Stimulated activated memory B cell treated with anti-CD40 and anti-IgM and Interleukin-4, amounts not matched to agents 10 μg/mL and 1 μg/mL and 100 μg/mL, for 72 hours (primary cell): Measurements from ENCODE around the gene PLA2G12B.
"Not testable (repeated sequence)": the region's sequence is repeated elsewhere in the genome, so short reads cannot be mapped to it uniquely, and the experiment has no call there.

ENCODE experiments used
- ATAC-seq: fragments of 150-1000 bp; cut with Tn5 transposase; 2 replicates; pipeline ENCODE4 v1.10.0; 2021
- H3K27ac Mint-ChIP-seq: one replicate; pipeline ENCODE4 v1.8.0; 2022; ENCODE audit warnings: mild to moderate bottlenecking, mixed read lengths
- H3K27me3 Mint-ChIP-seq: one replicate; pipeline ENCODE4 v1.8.0; 2022; ENCODE audit warnings: mixed read lengths
- H3K36me3 Mint-ChIP-seq: one replicate; pipeline ENCODE4 v1.8.0; 2022; ENCODE audit warnings: mixed read lengths
- H3K4me1 Mint-ChIP-seq: one replicate; pipeline ENCODE4 v1.8.0; 2022; ENCODE audit warnings: mixed read lengths
- H3K4me3 Mint-ChIP-seq: one replicate; pipeline ENCODE4 v1.8.0; 2022; ENCODE audit warnings: mild to moderate bottlenecking, moderate library complexity, mixed read lengths
- H3K9me3 Mint-ChIP-seq: one replicate; pipeline ENCODE4 v1.8.0; 2022; ENCODE audit warnings: mixed read lengths

Gene PLA2G12B

GRCh38 chr10:72917803-72918332, 36.7 kb downstream of the PLA2G12B start:
- H3K4me3 Mint-ChIP-seq, H3K27ac Mint-ChIP-seq, H3K36me3 Mint-ChIP-seq, ATAC-seq: not testable (repeated sequence)
- H3K9me3 Mint-ChIP-seq: peaks cover 13% of the 10 kb centered on the region
- peaks cover 15% of the 10 kb centered on the region for H3K27me3 Mint-ChIP-seq
- peaks cover 10% of the 10 kb centered on the region for H3K4me1 Mint-ChIP-seq

GRCh38 chr10:72917201-72917600, 37.4 kb downstream of the PLA2G12B start:
- Mint-ChIP-seq H3K27me3 (peaks cover 15% of the 10 kb centered on the region), H3K4me1 (peaks cover 10% of the 10 kb centered on the region)
- not testable (repeated sequence) for H3K4me3 Mint-ChIP-seq, ATAC-seq, H3K9me3 Mint-ChIP-seq, H3K36me3 Mint-ChIP-seq, H3K27ac Mint-ChIP-seq

- H3K4me3 Mint-ChIP-seq: no peak overlapping the region
- no peaks in the 10 kb centered on the region for H3K36me3 Mint-ChIP-seq
- no peak overlapping the region for H3K27ac Mint-ChIP-seq
- H3K27me3 Mint-ChIP-seq: no peaks in the 10 kb centered on the region
- no peaks in the 10 kb centered on the region for H3K9me3 Mint-ChIP-seq
- no peak for ATAC-seq
- H3K4me1 Mint-ChIP-seq: peaks cover 7% of the 10 kb centered on the region
Measured at GRCh38 chr10:72913287-72913686, 41.3 kb downstream of the PLA2G12B start.

- Mint-ChIP-seq H3K36me3 (no peaks in the 10 kb centered on the region), H3K27me3 (no peaks in the 10 kb centered on the region), H3K4me3 (no peak overlapping the region), H3K9me3 (no peaks in the 10 kb centered on the region), H3K4me1 (peaks cover 2% of the 10 kb centered on the region), H3K27ac (no peak overlapping the region)
- ATAC-seq: no peak
Measured at GRCh38 chr10:72912736-72913135, 41.9 kb downstream of the PLA2G12B start.

- Mint-ChIP-seq H3K4me1 (no peaks in the 10 kb centered on the region), H3K4me3 (no peak overlapping the region), H3K27me3 (no peaks in the 10 kb centered on the region), H3K9me3 (no peaks in the 10 kb centered on the region), H3K27ac (no peak overlapping the region), H3K36me3 (no peaks in the 10 kb centered on the region)
- ATAC-seq: no peak
Measured at GRCh38 chr10:72911758-72912157, 42.8 kb downstream of the PLA2G12B start.

- H3K27me3 Mint-ChIP-seq: no peaks in the 10 kb centered on the region
- H3K4me1 Mint-ChIP-seq: no peaks in the 10 kb centered on the region
- H3K4me3 Mint-ChIP-seq: no peak overlapping the region
- ATAC-seq: no peak
- H3K9me3 Mint-ChIP-seq: no peaks in the 10 kb centered on the region
- H3K36me3 Mint-ChIP-seq: no peaks in the 10 kb centered on the region
- H3K27ac Mint-ChIP-seq: no peak overlapping the region
Measured at GRCh38 chr10:72910705-72911104, 43.9 kb downstream of the PLA2G12B start.

GRCh38 chr10:72906446-72906845, 48.2 kb downstream of the PLA2G12B start:
- H3K4me3 Mint-ChIP-seq: no peak overlapping the region
- H3K9me3 Mint-ChIP-seq: no peaks in the 10 kb centered on the region
- H3K27me3 Mint-ChIP-seq: no peaks in the 10 kb centered on the region
- H3K27ac Mint-ChIP-seq: no peak overlapping the region
- no peaks in the 10 kb centered on the region for H3K4me1 Mint-ChIP-seq
- no peaks in the 10 kb centered on the region for H3K36me3 Mint-ChIP-seq
- no peak for ATAC-seq

GRCh38 chr10:72904806-72905205, 49.8 kb downstream of the PLA2G12B start:
- ATAC-seq: no peak
- Mint-ChIP-seq H3K36me3 (no peaks in the 10 kb centered on the region), H3K27ac (no peak overlapping the region), H3K27me3 (no peaks in the 10 kb centered on the region), H3K4me3 (no peak overlapping the region), H3K9me3 (no peaks in the 10 kb centered on the region), H3K4me1 (no peaks in the 10 kb centered on the region)

GRCh38 chr10:72903941-72904446, 50.6 kb downstream of the PLA2G12B start:
- H3K36me3 Mint-ChIP-seq, H3K27ac Mint-ChIP-seq, ATAC-seq: not testable (repeated sequence)

GRCh38 chr10:72899545-72899944, 55.1 kb downstream of the PLA2G12B start:
- H3K4me1 Mint-ChIP-seq: no peaks in the 10 kb centered on the region

More at GRCh38 chr10:72903941-72904446, 50.6 kb downstream of the PLA2G12B start:
- not testable (repeated sequence) for H3K4me3 Mint-ChIP-seq, H3K27me3 Mint-ChIP-seq, H3K4me1 Mint-ChIP-seq, H3K9me3 Mint-ChIP-seq

GRCh38 chr10:72898616-72899015, 56.0 kb downstream of the PLA2G12B start:
- ATAC-seq: no peak
- H3K36me3 Mint-ChIP-seq: no peaks in the 10 kb centered on the region

More at GRCh38 chr10:72899545-72899944, 55.1 kb downstream of the PLA2G12B start:
- Mint-ChIP-seq H3K9me3 (no peaks in the 10 kb centered on the region), H3K27me3 (peaks cover 12% of the 10 kb centered on the region), H3K36me3 (no peaks in the 10 kb centered on the region), H3K27ac (no peak overlapping the region), H3K4me3 (no peak overlapping the region)
- no peak for ATAC-seq

GRCh38 chr10:72895236-72895850, 59.3 kb downstream of the PLA2G12B start:
- Mint-ChIP-seq H3K4me3 (no peak overlapping the region), H3K27ac (no peak overlapping the region), H3K9me3 (peaks cover 2% of the 10 kb centered on the region), H3K36me3 (no peaks in the 10 kb centered on the region), H3K27me3 (peaks cover 15% of the 10 kb centered on the region), H3K4me1 (no peaks in the 10 kb centered on the region)
- no peak for ATAC-seq

More at GRCh38 chr10:72898616-72899015, 56.0 kb downstream of the PLA2G12B start:
- H3K9me3 Mint-ChIP-seq: no peaks in the 10 kb centered on the region
- H3K27me3 Mint-ChIP-seq: peaks cover 15% of the 10 kb centered on the region
- no peaks in the 10 kb centered on the region for H3K4me1 Mint-ChIP-seq
- no peak overlapping the region for H3K4me3 Mint-ChIP-seq
- H3K27ac Mint-ChIP-seq: no peak overlapping the region

- Mint-ChIP-seq H3K27me3 (peaks cover 15% of the 10 kb centered on the region), H3K9me3 (peaks cover 2% of the 10 kb centered on the region)
Measured at GRCh38 chr10:72893136-72893798, 61.3 kb downstream of the PLA2G12B start, which contains the start of gene OIT3. Gene OIT3, plus strand, starts transcription at chr10:72893739. Its CDS starts 60 bp downstream, at chr10:72893799.

GRCh38 chr10:72890086-72890485, 64.5 kb downstream of the PLA2G12B start:
- Mint-ChIP-seq H3K27me3 (peaks cover 9% of the 10 kb centered on the region), H3K27ac (no peak overlapping the region), H3K36me3 (peaks cover 23% of the 10 kb centered on the region), H3K9me3 (peaks cover 2% of the 10 kb centered on the region), H3K4me1 (peaks cover 6% of the 10 kb centered on the region), H3K4me3 (no peak overlapping the region)
- no peak for ATAC-seq

More at GRCh38 chr10:72893136-72893798, 61.3 kb downstream of the PLA2G12B start, which contains the start of gene OIT3:
- ATAC-seq: no peak
- Mint-ChIP-seq H3K36me3 (peaks cover 6% of the 10 kb centered on the region), H3K4me3 (no peak within 1 kb of the TSS), H3K27ac (no peak within 1 kb of the TSS), H3K4me1 (no peaks in the 10 kb centered on the region)

- no peak for ATAC-seq
- peaks cover 2% of the 10 kb centered on the region for H3K27me3 Mint-ChIP-seq
- H3K4me3 Mint-ChIP-seq: no peak overlapping the region
- no peak overlapping the region for H3K27ac Mint-ChIP-seq
- H3K9me3 Mint-ChIP-seq: peaks cover 2% of the 10 kb centered on the region
- peaks cover 29% of the 10 kb centered on the region for H3K36me3 Mint-ChIP-seq
- H3K4me1 Mint-ChIP-seq: peaks cover 6% of the 10 kb centered on the region
Measured at GRCh38 chr10:72889391-72889831, 65.2 kb downstream of the PLA2G12B start.
